ENCODE data around the gene NBPF1.
"Not testable (repeated sequence)": the region's sequence is repeated elsewhere in the genome, so short reads cannot be mapped to it uniquely, and the experiment has no call there.

Gene NBPF1

GRCh38 chr1:16595216-16595615, 18.1 kb downstream of the NBPF1 start:
- not testable (repeated sequence) for H3K4me3 ChIP-seq (IDR thresholded peaks at IDR 0.05; ENCODE audit: insufficient read depth, low read depth, low read length)

GRCh38 chr1:16591845-16592244, 21.5 kb downstream of the NBPF1 start:
- H3K4me1 ChIP-seq (ENCODE audit: low read depth, poor library complexity, severe bottlenecking); H3K4me2 ChIP-seq; H4K20me1 ChIP-seq (ENCODE audit: insufficient read depth); H3K27me3 ChIP-seq (ENCODE audit: insufficient read depth, low read depth); H3K27ac ChIP-seq; H3K4me3 ChIP-seq (IDR thresholded peaks at IDR 0.05; ENCODE audit: insufficient read depth, low read depth, low read length); H2AFZ ChIP-seq (ENCODE audit: low read depth); H3K9ac ChIP-seq; H3K79me2 ChIP-seq (ENCODE audit: insufficient read depth, low read depth); H3K36me3 ChIP-seq (ENCODE audit: insufficient read depth): not testable (repeated sequence)

More at GRCh38 chr1:16595216-16595615, 18.1 kb downstream of the NBPF1 start:
- not testable (repeated sequence) for H3K4me2 ChIP-seq; H3K27ac ChIP-seq; H3K9ac ChIP-seq; H3K4me1 ChIP-seq (ENCODE audit: low read depth, poor library complexity, severe bottlenecking); H2AFZ ChIP-seq (ENCODE audit: low read depth); H3K27me3 ChIP-seq (ENCODE audit: insufficient read depth, low read depth); H4K20me1 ChIP-seq (ENCODE audit: insufficient read depth); H3K79me2 ChIP-seq (ENCODE audit: insufficient read depth, low read depth); H3K36me3 ChIP-seq (ENCODE audit: insufficient read depth)

- not testable (repeated sequence) for H3K4me2 ChIP-seq; H3K27ac ChIP-seq; H3K27me3 ChIP-seq (ENCODE audit: insufficient read depth, low read depth); H2AFZ ChIP-seq (ENCODE audit: low read depth); H3K4me3 ChIP-seq (IDR thresholded peaks at IDR 0.05; ENCODE audit: insufficient read depth, low read depth, low read length); H3K4me1 ChIP-seq (ENCODE audit: low read depth, poor library complexity, severe bottlenecking); H3K36me3 ChIP-seq (ENCODE audit: insufficient read depth); H3K9ac ChIP-seq; H3K79me2 ChIP-seq (ENCODE audit: insufficient read depth, low read depth); H4K20me1 ChIP-seq (ENCODE audit: insufficient read depth)
These were observed 25.3 kb downstream of the NBPF1 start for GRCh38 chr1:16588081-16588480.

GRCh38 chr1:16587639-16588038, 25.7 kb downstream of the NBPF1 start:
- not testable (repeated sequence) for H3K4me3 ChIP-seq (IDR thresholded peaks at IDR 0.05; ENCODE audit: insufficient read depth, low read depth, low read length); H3K27me3 ChIP-seq (ENCODE audit: insufficient read depth, low read depth); H3K9ac ChIP-seq; H3K4me1 ChIP-seq (ENCODE audit: low read depth, poor library complexity, severe bottlenecking); H2AFZ ChIP-seq (ENCODE audit: low read depth); H3K36me3 ChIP-seq (ENCODE audit: insufficient read depth); H4K20me1 ChIP-seq (ENCODE audit: insufficient read depth); H3K27ac ChIP-seq; H3K4me2 ChIP-seq; H3K79me2 ChIP-seq (ENCODE audit: insufficient read depth, low read depth)

- H3K9ac ChIP-seq; H2AFZ ChIP-seq (ENCODE audit: low read depth); H3K27me3 ChIP-seq (ENCODE audit: insufficient read depth, low read depth); H3K36me3 ChIP-seq (ENCODE audit: insufficient read depth); H3K4me2 ChIP-seq; H3K27ac ChIP-seq; H3K79me2 ChIP-seq (ENCODE audit: insufficient read depth, low read depth); H3K4me3 ChIP-seq (IDR thresholded peaks at IDR 0.05; ENCODE audit: insufficient read depth, low read depth, low read length); H3K4me1 ChIP-seq (ENCODE audit: low read depth, poor library complexity, severe bottlenecking); H4K20me1 ChIP-seq (ENCODE audit: insufficient read depth): not testable (repeated sequence)
These were observed 48.0 kb downstream of the NBPF1 start for GRCh38 chr1:16565324-16565723.

- H3K36me3 ChIP-seq (ENCODE audit: insufficient read depth); H3K4me2 ChIP-seq; H2AFZ ChIP-seq (ENCODE audit: low read depth); H3K79me2 ChIP-seq (ENCODE audit: insufficient read depth, low read depth); H3K4me3 ChIP-seq (IDR thresholded peaks at IDR 0.05; ENCODE audit: insufficient read depth, low read depth, low read length); H4K20me1 ChIP-seq (ENCODE audit: insufficient read depth); H3K27ac ChIP-seq; H3K27me3 ChIP-seq (ENCODE audit: insufficient read depth, low read depth); H3K9ac ChIP-seq; H3K4me1 ChIP-seq (ENCODE audit: low read depth, poor library complexity, severe bottlenecking): not testable (repeated sequence)
These were observed 52.3 kb downstream of the NBPF1 start for GRCh38 chr1:16561035-16561434.

- H3K79me2 ChIP-seq (ENCODE audit: insufficient read depth, low read depth); H3K4me1 ChIP-seq (ENCODE audit: low read depth, poor library complexity, severe bottlenecking); H3K27me3 ChIP-seq (ENCODE audit: insufficient read depth, low read depth); H4K20me1 ChIP-seq (ENCODE audit: insufficient read depth); H3K9ac ChIP-seq; H3K4me2 ChIP-seq; H3K36me3 ChIP-seq (ENCODE audit: insufficient read depth); H3K27ac ChIP-seq; H2AFZ ChIP-seq (ENCODE audit: low read depth); H3K4me3 ChIP-seq (IDR thresholded peaks at IDR 0.05; ENCODE audit: insufficient read depth, low read depth, low read length): not testable (repeated sequence)
These were observed 52.9 kb downstream of the NBPF1 start for GRCh38 chr1:16560498-16560897.

GRCh38 chr1:16559688-16560087, 53.7 kb downstream of the NBPF1 start:
- H3K27me3 ChIP-seq (ENCODE audit: insufficient read depth, low read depth); H3K36me3 ChIP-seq (ENCODE audit: insufficient read depth); H2AFZ ChIP-seq (ENCODE audit: low read depth); H3K9ac ChIP-seq; H3K27ac ChIP-seq; H3K79me2 ChIP-seq (ENCODE audit: insufficient read depth, low read depth); H3K4me2 ChIP-seq; H3K4me1 ChIP-seq (ENCODE audit: low read depth, poor library complexity, severe bottlenecking); H4K20me1 ChIP-seq (ENCODE audit: insufficient read depth); H3K4me3 ChIP-seq (IDR thresholded peaks at IDR 0.05; ENCODE audit: insufficient read depth, low read depth, low read length): not testable (repeated sequence)

- not testable (repeated sequence) for H3K9ac ChIP-seq; H3K4me2 ChIP-seq; H3K4me3 ChIP-seq (IDR thresholded peaks at IDR 0.05; ENCODE audit: insufficient read depth, low read depth, low read length); H3K27ac ChIP-seq; H3K27me3 ChIP-seq (ENCODE audit: insufficient read depth, low read depth); H3K36me3 ChIP-seq (ENCODE audit: insufficient read depth); H3K79me2 ChIP-seq (ENCODE audit: insufficient read depth, low read depth); H2AFZ ChIP-seq (ENCODE audit: low read depth); H4K20me1 ChIP-seq (ENCODE audit: insufficient read depth); H3K4me1 ChIP-seq (ENCODE audit: low read depth, poor library complexity, severe bottlenecking)
These were observed 56.3 kb downstream of the NBPF1 start for GRCh38 chr1:16557034-16557433.

- not testable (repeated sequence) for H3K4me2 ChIP-seq; H3K9ac ChIP-seq; H3K4me1 ChIP-seq (ENCODE audit: low read depth, poor library complexity, severe bottlenecking); H3K36me3 ChIP-seq (ENCODE audit: insufficient read depth); H2AFZ ChIP-seq (ENCODE audit: low read depth); H4K20me1 ChIP-seq (ENCODE audit: insufficient read depth); H3K27me3 ChIP-seq (ENCODE audit: insufficient read depth, low read depth); H3K27ac ChIP-seq; H3K4me3 ChIP-seq (IDR thresholded peaks at IDR 0.05; ENCODE audit: insufficient read depth, low read depth, low read length); H3K79me2 ChIP-seq (ENCODE audit: insufficient read depth, low read depth)
These were observed 60.1 kb downstream of the NBPF1 start for GRCh38 chr1:16553244-16553643.

GRCh38 chr1:16550212-16550918, 63.0 kb downstream of the NBPF1 start:
- H2AFZ ChIP-seq (ENCODE audit: low read depth); H3K27me3 ChIP-seq (ENCODE audit: insufficient read depth, low read depth); H3K9ac ChIP-seq; H3K27ac ChIP-seq; H3K4me1 ChIP-seq (ENCODE audit: low read depth, poor library complexity, severe bottlenecking); H3K79me2 ChIP-seq (ENCODE audit: insufficient read depth, low read depth); H4K20me1 ChIP-seq (ENCODE audit: insufficient read depth); H3K4me2 ChIP-seq; H3K4me3 ChIP-seq (IDR thresholded peaks at IDR 0.05; ENCODE audit: insufficient read depth, low read depth, low read length); H3K36me3 ChIP-seq (ENCODE audit: insufficient read depth): not testable (repeated sequence)
